H1 (cell line): Measurements from ENCODE around the gene POLD1. TPM values are rescaled to one million over a fixed set of nuclear protein-coding genes. Genes with fewer than 3 reads are reported as not detected.

ENCODE experiments used
- CTCF ChIA-PET: fragments of 300-600 bp; sonication (Branson Sonifier 250); formaldehyde crosslinking; loops from one replicate; lab custom pipeline; 2021; ENCODE audit not compliant: partially characterized antibody; lab: Charles Lee
- POLR2A ChIA-PET: fragments of 300-600 bp; sonication (Branson Sonifier 250); formaldehyde crosslinking; loops from one replicate; lab custom pipeline; 2021; ENCODE audit warnings: inconsistent platforms; ENCODE audit not compliant: partially characterized antibody; lab: Charles Lee
- DNase-seq, 2 experiments: peaks; one replicate each; pipeline versions ENCODE4 v3.0.0 to v3.0.0-alpha.2; 2010 to 2022; ENCODE audit warnings: low spot score in 2 of 2, low read depth in 1 of 2, mixed read lengths in 1 of 2
- FAIRE-seq: peaks from 2 replicates; lab custom pipeline; 2011; peaks lifted over from hg19 to GRCh38; lab: Jason Lieb, UNC
- H2AFZ ChIP-seq: 2 replicates; pipeline ENCODE4 v1.8.1; 2012; ENCODE audit warnings: low read length, inconsistent platforms
- H2AK5ac ChIP-seq: 2 replicates; pipeline ENCODE4 v1.6.1; 2013; ENCODE audit warnings: low read depth, low read length
- H2BK120ac ChIP-seq: replicated peaks from 2 replicates; pipeline ENCODE3; 2013; ENCODE audit warnings: low read depth, low read length, inconsistent platforms
- H2BK12ac ChIP-seq: 2 replicates; pipeline ENCODE4 v1.6.1; 2013; ENCODE audit warnings: low read depth, low read length
- H2BK15ac ChIP-seq: 2 replicates; pipeline ENCODE4 v1.6.1; 2013; ENCODE audit warnings: low read length
- H2BK20ac ChIP-seq: 2 replicates; pipeline ENCODE4 v1.6.1; 2013; ENCODE audit warnings: low read length
- H2BK5ac ChIP-seq: 2 replicates; pipeline ENCODE4 v1.6.1; 2013; ENCODE audit warnings: low read depth, low read length
- H3K14ac ChIP-seq: 2 replicates; pipeline ENCODE4 v1.6.1; 2013; ENCODE audit warnings: inconsistent platforms; ENCODE audit not compliant: insufficient read length
- H3K18ac ChIP-seq: 2 replicates; pipeline ENCODE4 v1.6.1; 2013; ENCODE audit warnings: low read length; ENCODE audit errors: extremely low read depth
- H3K23ac ChIP-seq: 2 replicates; pipeline ENCODE4 v1.6.1; 2013; ENCODE audit warnings: inconsistent platforms; ENCODE audit not compliant: insufficient read length
- H3K23me2 ChIP-seq: 2 replicates; pipeline ENCODE4 v1.6.1; 2013; ENCODE audit warnings: low read depth, low read length
- H3K27ac ChIP-seq: 2 replicates; pipeline ENCODE4 v1.6.1; 2011; ENCODE audit warnings: low read depth, low read length, inconsistent platforms
- H3K27me3 ChIP-seq, 4 experiments: replicated peaks in 1 of 4; 1 replicate in 1 of 4; 2 replicates in 3 of 4; pipeline versions ENCODE4 v1.6.1 to v1.8.1; 2011 to 2013; ENCODE audit warnings: low read length in 3 of 4, mild to moderate bottlenecking in 3 of 4, inconsistent platforms in 2 of 4, mixed read lengths in 2 of 4, moderate library complexity in 1 of 4; ENCODE audit not compliant: control insufficient read depth in 3 of 4, insufficient read depth in 3 of 4; ENCODE audit errors: extremely low read depth in 1 of 4
- H3K36me3 ChIP-seq, 4 experiments: 2 replicates each; pipeline versions ENCODE4 v1.6.1 to v1.8.1; 2011 to 2013; ENCODE audit warnings: mild to moderate bottlenecking in 4 of 4, low read length in 3 of 4, moderate library complexity in 2 of 4, control low read depth in 1 of 4, inconsistent platforms in 1 of 4; ENCODE audit not compliant: insufficient read depth in 4 of 4, control insufficient read depth in 2 of 4
- H3K4ac ChIP-seq: replicated peaks from 2 replicates; pipeline ENCODE3; 2013; ENCODE audit warnings: low read length, low read depth, mixed read lengths, inconsistent platforms; ENCODE audit not compliant: insufficient read length
- H3K4me1 ChIP-seq, 4 experiments: replicated peaks in 1 of 4; 1 replicate in 1 of 4; 2 replicates in 3 of 4; pipeline versions ENCODE4 v1.6.1 to v1.8.1; 2011 to 2013; ENCODE audit warnings: low read length in 3 of 4, inconsistent platforms in 2 of 4, mixed read lengths in 1 of 4; ENCODE audit not compliant: insufficient read depth in 4 of 4, control insufficient read depth in 3 of 4
- H3K4me2 ChIP-seq, 2 experiments: 2 replicates each; pipeline versions ENCODE4 v1.6.1 to v1.8.1; 2011 to 2013; ENCODE audit warnings: low read depth in 2 of 2, low read length in 2 of 2, control low read depth in 1 of 2, inconsistent platforms in 1 of 2, mild to moderate bottlenecking in 1 of 2; ENCODE audit not compliant: insufficient read depth in 1 of 2
- H3K4me3 ChIP-seq, 4 experiments: fragments of 200-600, 300-600 bp in 1 of 4; sonication (generic), shearing (Covaris generic), sonication (Bioruptor Twin) in 1 of 4; 2 replicates each; pipeline versions ENCODE4 v1.5.1 to v1.8.1; 2011 to 2016; ENCODE audit warnings: low read length in 4 of 4, low read depth in 3 of 4, control low read depth in 2 of 4, inconsistent platforms in 2 of 4, mild to moderate bottlenecking in 2 of 4, mixed read lengths in 1 of 4, moderate library complexity in 1 of 4; ENCODE audit not compliant: insufficient read depth in 2 of 4; ENCODE audit errors: extremely low read depth in 1 of 4
- H3K56ac ChIP-seq: replicated peaks from 2 replicates; pipeline ENCODE3; 2013; ENCODE audit warnings: low read depth, mild to moderate bottlenecking, mixed read lengths, low read length, inconsistent platforms; ENCODE audit not compliant: insufficient read length
- H3K79me1 ChIP-seq: 2 replicates; pipeline ENCODE4 v1.6.1; 2013; ENCODE audit warnings: low read depth, low read length, control low read depth
- H3K79me2 ChIP-seq, 2 experiments: 2 replicates each; pipeline versions ENCODE4 v1.6.1 to v1.8.1; 2012 to 2013; ENCODE audit warnings: low read length in 2 of 2, mild to moderate bottlenecking in 2 of 2, inconsistent platforms in 1 of 2; ENCODE audit not compliant: insufficient read depth in 2 of 2, control insufficient read depth in 1 of 2
- H3K9ac ChIP-seq, 4 experiments: replicated peaks in 1 of 4; 1 replicate in 1 of 4; 2 replicates in 3 of 4; pipeline versions ENCODE4 v1.6.1 to v1.8.1; 2011 to 2013; ENCODE audit warnings: low read depth in 3 of 4, low read length in 3 of 4, control low read depth in 2 of 4, mild to moderate bottlenecking in 2 of 4, moderate library complexity in 2 of 4, inconsistent platforms in 1 of 4; ENCODE audit errors: extremely low read depth in 1 of 4
- H3K9me3 ChIP-seq, 2 experiments: 2 replicates each; pipeline versions ENCODE4 v1.6.1 to v1.8.1; 2012 to 2013; ENCODE audit warnings: mild to moderate bottlenecking in 2 of 2, moderate library complexity in 2 of 2, control low read depth in 1 of 2, inconsistent platforms in 1 of 2, low read depth in 1 of 2, low read length in 1 of 2, mixed read lengths in 1 of 2; ENCODE audit not compliant: insufficient read depth in 2 of 2
- H4K20me1 ChIP-seq, 2 experiments: replicated peaks in 1 of 2; 2 replicates each; pipeline versions ENCODE3 to v1.8.1; 2011 to 2013; ENCODE audit warnings: inconsistent platforms in 2 of 2, low read length in 2 of 2, mild to moderate bottlenecking in 1 of 2; ENCODE audit not compliant: insufficient read depth in 2 of 2, control insufficient read depth in 1 of 2
- H4K5ac ChIP-seq: 2 replicates; pipeline ENCODE4 v1.6.1; 2013; ENCODE audit warnings: low read length, low read depth, mixed read lengths, inconsistent platforms; ENCODE audit not compliant: insufficient read length
- H4K8ac ChIP-seq: 2 replicates; pipeline ENCODE4 v1.8.0; 2013; ENCODE audit warnings: mild to moderate bottlenecking, moderate library complexity, low read length, inconsistent platforms; ENCODE audit not compliant: insufficient read depth; ENCODE audit errors: extremely low read depth
- H4K91ac ChIP-seq: replicated peaks from 2 replicates; pipeline ENCODE3; 2013; ENCODE audit warnings: low read length, mixed read lengths, inconsistent platforms; ENCODE audit not compliant: insufficient read length
- TAF7 ChIP-seq: optimal IDR thresholded peaks from 2 replicates; pipeline ENCODE3; 2011; ENCODE audit warnings: low read depth, mild to moderate bottlenecking, inconsistent platforms, low read length, moderate library complexity, borderline replicate concordance
- WGBS, 2 experiments: shearing (Covaris generic) in 1 of 2; methylation state at CpG; one replicate each; pipeline versions ENCODE4 v1.1.6 to v1.1.7; 2013 to 2015; ENCODE audit warnings: low lambda C conversion rate in 2 of 2, mixed read lengths in 2 of 2, inconsistent platforms in 1 of 2, low coverage in 1 of 2, missing lambda C conversion rate in 1 of 2; ENCODE audit not compliant: insufficient replicate concordance in 2 of 2, insufficient coverage in 1 of 2, insufficient read length in 1 of 2; ENCODE audit errors: extremely low coverage in 1 of 2, missing lambda C conversion rate in 1 of 2; 5-methylcytosine and 5-hydroxymethylcytosine counted together
- polyA plus RNA-seq, 7 experiments: library from polyadenylated mRNA; depleted of rRNA in 3 of 7; stranded (reverse) in 5 of 7; unstranded in 2 of 7; fragments of >200 nt in 5 of 7; fragments of 200-250 nt in 2 of 7; gene quantifications; 1 replicate in 5 of 7; 2 replicates in 1 of 7; 4 replicates in 1 of 7; pipeline versions ENCODE4 v1.2.1 to v1.2.3, GENCODE V29; 2011 to 2013; ENCODE audit warnings: missing spikeins in 2 of 7, mixed read lengths in 2 of 7
- total RNA-seq: library from RNA; stranded (reverse); fragmentation: NEBNext Ultra II Directional; extraction: Animal tissue kit (Norgen Biotek cat#: 25700); gene quantifications from 2 replicates; pipeline ENCODE4 v1.2.1, GENCODE V29; 2021

The POLD1 gene
- total and polyA plus RNA-seq, 2 of the 8 experiments (the other 6 are each of a cell fraction or from before 2014, with no cell fraction given): 141 to 142 TPM

DNA sequence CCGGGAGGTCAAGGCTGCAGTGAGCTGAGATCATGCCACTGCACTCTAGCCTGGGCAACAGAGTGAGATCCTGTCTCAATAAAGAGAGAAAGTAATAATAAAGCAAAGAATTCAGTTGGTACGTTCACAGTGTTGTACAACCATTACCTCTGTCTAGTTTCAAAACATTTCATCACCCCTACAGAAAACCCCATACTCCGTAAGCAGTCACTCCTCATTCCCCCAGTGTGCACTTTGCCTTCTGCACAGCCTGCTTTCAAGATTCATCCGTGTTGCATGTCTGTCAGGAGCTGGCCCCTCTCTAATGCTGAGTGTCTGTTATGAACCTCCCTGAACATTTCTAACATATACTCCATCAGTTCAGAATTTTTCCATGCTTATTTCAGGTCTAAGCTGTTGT, 9.4 kb downstream of the POLD1 start:
- no peak overlapping the region for H2BK5ac ChIP-seq
- peaks cover 0 to 2% of the 10 kb centered on the region in 2 experiments for H4K20me1 ChIP-seq
- no peak for DNase-seq
- H3K79me2 ChIP-seq: peaks cover 0 to 39% of the 10 kb centered on the region in 2 experiments; a peak in 3 of 4 replicates
- FAIRE-seq: no peak
- no peaks in the 10 kb centered on the region for H3K23me2 ChIP-seq
- H2BK12ac ChIP-seq: no peak overlapping the region
- no peak overlapping the region for H3K4me2 ChIP-seq
- H3K23ac ChIP-seq: no peak overlapping the region
- peaks cover 4 to 14% of the 10 kb centered on the region in 2 experiments; a peak in 2 of 4 replicates for H3K9me3 ChIP-seq
- no peak overlapping the region for H3K4me3 ChIP-seq
- no peak overlapping the region for H3K18ac ChIP-seq
- H2AK5ac ChIP-seq: no peak overlapping the region
- no peak overlapping the region for H3K27ac ChIP-seq
- H3K56ac ChIP-seq: no peak overlapping the region
- peaks cover 4% of the 10 kb centered on the region; the same call in 1 of the 2 replicates for H3K79me1 ChIP-seq
- 95% methylated on average over 4 of the region's 4 CpGs; no CpG with 5 or more reads in 1 of the 2 experiments for WGBS, 2 experiments
- no peak overlapping the region for H4K5ac ChIP-seq
- POLR2A ChIA-PET: interaction anchor here (1.2 to 2.3 kb wide), 3 partner anchors 9 to 31 kb away, joined by 3 to 11 read pairs (median 3); partner anchors contain the start of gene POLD1
- H2BK20ac ChIP-seq: no peak overlapping the region
- H4K8ac ChIP-seq: no peak overlapping the region
- no peak overlapping the region for H2AFZ ChIP-seq
- H2BK120ac ChIP-seq: no peak overlapping the region
- no peak overlapping the region for H2BK15ac ChIP-seq
- H3K9ac ChIP-seq: no peak overlapping the region
- no peak overlapping the region for H3K4ac ChIP-seq
- CTCF ChIA-PET: interaction anchor here (0.8 to 1.0 kb wide), 2 partner anchors 18 to 50 kb away, joined by 3 read pairs; no protein-coding TSS in a partner anchor
- TF ChIP-seq TAF7: no peak
- TF ChIP-seq, all 59 proteins: peak for 0
- H4K91ac ChIP-seq: no peak overlapping the region
- no peaks in the 10 kb centered on the region for H3K4me1 ChIP-seq
- H3K14ac ChIP-seq: no peak overlapping the region
- H3K36me3 ChIP-seq: peaks cover 0 to 22% (median 7%) of the 10 kb centered on the region in 4 experiments; a peak in 4 of 8 replicates
- H3K27me3 ChIP-seq: no peaks in the 10 kb centered on the region
